Measurements from ENCODE around the gene GOLGA1.
"Not testable (repeated sequence)": the region's sequence is repeated elsewhere in the genome, so short reads cannot be mapped to it uniquely, and the experiment has no call there.

GOLGA1 gene

DNA sequence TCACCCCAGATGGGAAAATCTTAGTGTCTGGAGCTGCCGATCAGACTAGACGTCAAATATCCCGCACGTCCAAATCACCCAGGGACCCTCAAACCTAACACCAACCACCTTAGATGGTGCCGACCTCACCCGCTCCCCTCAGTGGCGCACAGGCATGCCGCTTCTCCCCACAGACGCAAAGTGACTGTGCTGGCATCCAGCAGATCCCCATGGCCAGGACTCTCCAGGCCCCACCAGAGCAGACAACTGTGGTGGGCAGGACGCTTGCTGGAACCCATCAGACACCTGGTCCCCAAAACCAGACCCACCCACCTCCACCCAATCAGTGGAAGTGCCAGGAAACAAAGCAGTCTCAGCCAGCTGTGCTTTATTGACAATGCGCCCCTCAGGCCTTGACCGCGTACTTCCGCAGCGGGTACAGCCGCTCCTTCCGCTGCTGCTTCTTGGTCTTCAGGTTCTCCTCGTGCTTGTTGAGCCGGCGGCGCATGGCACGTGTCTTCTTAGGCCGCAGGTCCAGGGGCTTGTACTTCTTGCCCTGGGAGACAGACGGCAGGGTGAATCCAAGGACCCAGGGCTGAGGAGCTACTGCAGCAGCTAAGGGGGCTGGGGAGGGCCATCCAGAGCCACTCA, 83.2 kb downstream of the GOLGA1 start:
- DNase-seq: no peak

- DNase-seq: peak; percentile 33 to 53
These were observed 84.7 kb downstream of the GOLGA1 start for GRCh38 chr9:124855944-124856765.

GRCh38 chr9:124855566-124855943, 85.3 kb downstream of the GOLGA1 start:
- no peak for DNase-seq

DNA sequence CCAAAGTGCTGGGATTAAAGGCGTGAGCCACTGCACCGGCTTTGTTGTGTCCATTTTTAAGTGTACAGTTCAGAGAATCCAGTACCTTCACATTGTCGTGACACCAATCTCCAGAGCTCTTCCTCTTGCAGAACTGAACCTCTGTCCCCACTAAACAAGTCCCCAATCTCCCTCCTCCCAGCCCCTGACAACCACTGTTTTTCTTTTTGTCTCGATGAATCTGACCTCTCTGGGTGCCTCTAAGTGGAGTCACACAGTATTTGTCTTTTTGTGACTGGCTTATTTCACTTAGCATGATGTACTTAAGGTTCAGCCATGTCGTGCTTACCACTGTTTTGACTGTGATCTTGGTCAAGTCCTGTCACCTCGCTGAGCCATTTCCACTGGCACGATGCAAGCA, 86.1 kb downstream of the GOLGA1 start:
- DNase-seq: no peak

- no peak for DNase-seq
These were observed 86.7 kb downstream of the GOLGA1 start for GRCh38 chr9:124854161-124854560.

DNA sequence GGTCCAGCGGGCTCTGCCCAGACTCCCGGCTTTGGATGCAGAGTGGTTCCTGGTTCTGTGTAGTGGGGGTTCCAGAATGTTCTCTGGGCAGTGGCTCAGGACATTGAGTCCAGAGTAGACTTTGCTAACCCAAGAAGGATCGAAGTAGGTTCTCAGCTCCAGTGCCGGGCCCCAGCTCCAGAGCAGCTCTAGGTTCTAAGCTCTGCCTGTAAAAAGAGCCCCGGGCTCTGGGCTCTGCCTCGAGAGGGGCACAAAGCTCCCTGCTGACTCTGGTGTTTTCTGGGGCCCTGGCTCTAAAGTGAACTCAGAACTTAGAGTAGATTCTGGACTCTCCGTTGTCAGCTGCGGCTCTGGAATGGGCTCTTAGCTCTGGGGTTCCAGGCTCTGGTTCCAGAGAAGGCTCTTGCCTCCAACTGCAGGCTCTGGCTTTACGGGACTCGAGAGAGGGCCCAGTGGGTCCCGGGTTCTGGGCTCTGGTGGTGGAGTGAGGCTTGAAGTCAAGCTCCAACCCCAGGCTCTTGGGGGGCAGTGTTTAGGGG, 87.2 kb downstream of the GOLGA1 start:
- DNase-seq: no peak

DNA sequence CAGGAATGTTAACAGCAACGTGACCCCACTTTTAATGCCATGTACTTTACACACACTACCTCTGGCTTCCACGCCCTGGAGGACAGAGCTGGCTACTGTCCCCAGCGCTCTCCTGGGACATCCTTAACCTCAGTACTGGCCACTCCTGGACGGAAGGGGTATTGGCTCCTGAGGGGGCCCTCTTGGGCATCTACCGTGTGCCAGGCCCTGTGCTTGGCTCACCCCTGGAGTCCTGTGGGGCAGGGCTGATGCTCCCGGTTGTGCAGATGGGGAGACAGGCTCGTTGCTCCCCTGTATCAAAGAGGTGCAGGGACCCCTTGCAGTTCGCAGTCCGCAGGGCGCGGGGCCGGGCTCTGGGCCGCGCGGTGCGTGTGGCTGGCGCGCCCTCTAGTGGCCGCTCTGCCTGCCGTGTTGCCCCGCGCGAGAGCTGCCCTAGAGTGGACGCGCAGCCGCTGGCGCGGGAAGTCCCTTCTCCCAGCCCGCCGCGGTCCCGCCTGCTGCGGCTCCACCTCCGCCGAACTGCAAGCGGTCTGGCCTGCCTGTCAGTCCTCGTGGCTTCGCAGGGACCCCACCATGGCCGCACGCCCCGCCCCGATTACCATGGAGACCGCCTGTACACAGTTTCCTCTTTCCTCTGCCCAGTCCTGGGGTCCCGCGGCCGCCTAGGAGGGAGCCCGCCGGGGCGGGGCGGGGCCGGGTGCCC, 87.9 kb downstream of the GOLGA1 start, which contains the start of gene WDR38:
Gene WDR38 (plus strand): TSS at position 632 of the 703 bp plus-strand sequence. CDS start 72 bp downstream, outside the sequence.
- DNase-seq: peak; percentile 76 to 80

DNA sequence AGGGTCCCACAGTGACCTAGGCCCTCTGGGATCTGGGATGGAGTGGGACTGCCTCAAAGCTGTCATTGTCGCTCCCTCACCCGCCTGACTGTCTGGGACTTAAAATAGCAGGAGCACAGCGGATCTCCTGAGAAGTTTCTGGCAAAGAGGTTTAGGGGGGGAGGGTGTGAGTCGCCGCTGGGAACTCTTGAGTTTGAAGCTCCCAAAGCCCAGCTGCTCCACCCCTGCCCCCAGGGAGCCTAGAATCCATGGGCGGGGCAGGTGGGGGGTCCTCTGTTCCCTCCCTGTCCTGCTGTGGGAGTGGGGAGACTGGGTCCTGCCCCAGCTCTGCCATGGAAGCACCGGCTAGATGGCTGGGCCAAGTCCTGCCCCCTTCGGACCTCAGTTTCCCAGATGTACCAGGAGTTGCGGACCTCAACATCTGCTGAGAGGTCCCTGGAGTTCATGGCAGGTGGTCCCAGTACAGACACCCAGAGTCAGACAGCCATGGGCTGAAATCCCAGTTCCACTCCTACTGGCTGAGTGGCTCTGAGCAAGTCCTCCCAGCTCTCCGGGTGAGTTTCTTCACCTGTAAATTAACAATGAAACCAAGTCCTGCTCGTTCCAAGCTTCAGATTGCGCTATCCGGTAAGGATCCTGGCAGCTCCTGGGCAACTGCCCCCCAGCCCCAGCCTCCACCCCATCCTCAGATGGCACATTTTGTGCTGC, 88.6 kb downstream of the GOLGA1 start:
- no peak for DNase-seq

DNA sequence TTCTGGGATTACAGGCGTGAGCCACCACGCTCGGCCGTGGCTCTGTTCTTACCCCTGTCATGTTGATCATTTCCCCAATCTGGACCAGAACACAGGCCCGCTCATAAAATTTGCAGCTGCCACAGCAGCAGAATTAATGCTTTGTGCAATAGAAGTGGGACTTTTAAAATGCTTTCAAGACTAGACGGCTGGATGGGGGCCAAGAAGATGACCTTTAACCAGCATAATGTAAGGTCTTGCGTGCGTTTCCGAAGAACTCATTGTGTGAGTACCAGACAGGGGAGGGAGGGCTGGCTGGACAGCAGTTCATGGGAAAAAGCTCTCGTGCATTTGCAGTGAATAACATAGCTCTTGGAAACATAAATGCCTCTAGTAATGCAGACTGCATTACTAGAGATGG, 91.1 kb downstream of the GOLGA1 start:
- DNase-seq: no peak

DNA sequence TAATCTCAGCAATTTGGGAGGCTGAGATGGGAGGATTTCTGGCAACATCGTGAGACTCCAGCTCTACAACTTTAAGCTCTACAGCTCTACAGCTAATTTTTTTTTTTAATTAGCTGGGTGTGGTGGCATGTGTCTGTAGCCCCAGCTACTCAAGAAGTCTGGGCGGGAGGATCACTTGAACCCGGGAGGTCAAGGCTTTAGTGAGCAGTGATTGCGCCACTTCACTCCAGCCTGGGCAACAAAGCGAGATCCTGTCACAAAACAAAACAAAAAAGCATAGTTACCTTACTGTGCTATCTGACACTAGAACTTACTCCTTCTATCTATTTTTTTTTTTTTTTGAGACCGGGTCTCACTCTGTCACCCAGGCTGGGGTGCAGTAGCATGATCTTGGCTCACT, 93.9 kb downstream of the GOLGA1 start:
- no peak for DNase-seq

DNA sequence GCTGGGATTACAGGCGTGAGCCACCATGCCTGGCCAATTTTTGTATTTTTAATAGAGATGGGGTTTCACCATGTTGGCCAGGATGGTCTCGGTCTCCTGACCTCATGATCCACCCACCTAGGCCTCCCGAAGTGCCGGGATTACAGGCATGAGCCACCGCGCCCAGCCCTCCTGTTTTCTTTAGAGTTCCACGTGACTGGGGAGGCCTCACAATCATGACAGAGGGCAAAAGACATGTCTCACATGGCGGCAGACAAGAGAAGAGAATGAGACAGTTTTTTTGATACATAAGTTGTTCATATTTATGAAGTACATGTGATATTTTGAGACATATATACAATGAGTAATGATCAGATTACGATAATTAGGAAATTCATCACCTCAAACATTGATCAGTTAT, 94.4 kb downstream of the GOLGA1 start:
- not testable (repeated sequence) for DNase-seq

DNA sequence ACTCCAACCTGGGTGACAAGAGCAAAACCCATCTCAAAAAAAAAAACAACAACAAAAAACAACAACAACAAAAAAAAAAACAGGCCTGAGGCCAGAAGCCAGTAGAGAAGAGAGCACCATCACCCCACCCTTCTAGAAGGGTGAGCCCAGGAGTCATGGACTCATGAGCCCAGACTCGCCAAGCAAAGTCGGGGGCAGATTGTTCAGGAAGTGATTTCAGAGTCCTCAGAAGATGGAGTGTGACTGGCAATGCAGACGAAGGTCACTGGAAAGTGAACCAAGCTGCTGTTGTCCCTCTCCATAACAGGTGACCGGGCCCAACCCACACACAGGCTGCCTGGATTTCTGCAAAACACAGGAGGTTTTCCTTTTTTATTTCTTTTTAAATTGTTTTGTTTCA, 96.6 kb downstream of the GOLGA1 start:
- no peak for DNase-seq

DNA sequence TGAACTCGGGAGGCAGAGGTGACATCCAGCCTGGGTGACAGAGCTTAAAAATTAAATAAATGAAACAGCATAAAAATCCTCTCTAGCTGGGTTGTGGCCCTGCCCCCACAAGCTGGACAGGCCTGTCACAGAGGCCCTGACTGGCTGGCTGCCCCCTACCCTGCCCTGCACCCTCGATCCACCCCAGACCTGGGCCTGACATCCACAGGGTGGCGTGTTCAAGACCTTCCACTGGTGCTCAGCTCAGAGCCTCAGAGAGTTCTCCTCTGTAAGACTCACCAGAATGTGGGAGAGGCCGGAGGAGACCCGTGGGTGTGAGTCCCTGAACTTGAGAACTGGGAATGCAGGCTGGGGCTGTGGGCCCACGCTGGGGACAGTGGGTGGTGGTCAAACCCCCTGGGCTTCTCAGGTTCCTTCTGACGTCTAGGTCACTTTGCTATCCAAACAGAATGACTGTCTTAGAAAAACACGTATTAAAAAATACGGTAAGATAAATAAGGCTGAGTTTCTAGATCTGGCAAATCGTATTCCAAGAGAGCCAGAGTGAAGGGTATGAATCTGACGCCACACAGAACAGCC, 97.3 kb downstream of the GOLGA1 start:
- DNase-seq: no peak

DNA sequence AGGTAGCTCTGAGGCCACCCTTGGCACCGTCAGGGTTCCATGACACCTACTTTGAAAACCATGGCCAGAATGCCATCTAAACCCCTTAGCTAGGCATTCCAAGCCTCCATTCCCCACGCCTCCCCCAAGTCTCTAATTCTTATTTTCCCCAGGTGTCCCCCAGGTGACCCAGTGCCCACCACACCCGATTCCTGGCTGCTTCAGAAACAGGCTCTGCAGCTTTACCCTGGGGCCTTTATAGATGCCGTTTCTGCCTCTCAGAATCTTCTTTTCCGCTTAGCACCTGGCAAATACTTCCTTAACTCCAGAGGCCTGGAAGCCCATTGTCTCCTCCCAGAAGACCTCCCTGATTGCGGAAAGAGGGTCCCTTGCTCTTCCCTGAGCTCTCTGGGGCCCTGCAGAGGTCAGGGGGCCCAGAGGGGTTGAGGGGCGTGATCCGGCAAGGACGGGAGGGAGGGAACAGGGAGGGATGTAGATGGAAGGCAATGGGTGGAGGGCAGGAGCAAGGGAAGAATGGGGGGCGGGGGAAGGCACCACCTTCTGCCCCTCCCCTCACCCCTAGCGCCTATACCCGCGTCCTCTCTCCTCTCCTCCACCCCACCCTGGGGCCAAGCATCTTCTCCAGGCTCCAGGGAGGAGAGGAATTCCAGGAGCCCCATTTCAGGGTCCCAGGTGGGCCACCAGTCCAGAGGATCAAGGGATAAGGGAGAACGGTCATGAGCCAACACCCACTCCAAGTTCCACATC, 99.6 kb downstream of the GOLGA1 start:
- no peak for DNase-seq

DNA sequence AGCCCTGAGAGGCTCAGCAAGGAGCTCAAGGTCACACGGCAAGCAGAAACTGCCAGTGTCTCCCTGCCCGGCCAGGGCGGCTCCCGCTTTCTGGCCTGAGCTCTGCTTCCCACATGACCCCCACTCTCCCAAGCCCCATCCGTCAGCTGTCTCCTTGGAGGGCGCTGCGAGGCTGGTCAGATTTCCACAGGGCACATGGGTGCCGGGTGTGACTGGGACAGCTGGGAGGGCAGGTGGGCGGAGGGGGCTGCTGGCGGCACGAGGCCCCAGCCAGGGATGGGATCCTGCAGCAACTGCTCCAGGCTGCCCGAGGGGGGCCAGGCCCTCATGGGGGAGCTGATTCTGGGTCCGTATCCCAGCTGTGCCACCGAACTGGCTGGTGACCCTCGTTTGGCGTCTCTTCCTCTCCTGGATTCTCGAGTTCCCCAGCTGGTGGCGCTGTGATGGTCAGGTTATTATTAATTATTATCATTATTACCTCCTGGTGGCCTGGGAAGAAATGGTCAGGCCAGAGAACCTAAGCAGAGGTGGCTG, 100.5 kb downstream of the GOLGA1 start:
- no peak for DNase-seq

DNA sequence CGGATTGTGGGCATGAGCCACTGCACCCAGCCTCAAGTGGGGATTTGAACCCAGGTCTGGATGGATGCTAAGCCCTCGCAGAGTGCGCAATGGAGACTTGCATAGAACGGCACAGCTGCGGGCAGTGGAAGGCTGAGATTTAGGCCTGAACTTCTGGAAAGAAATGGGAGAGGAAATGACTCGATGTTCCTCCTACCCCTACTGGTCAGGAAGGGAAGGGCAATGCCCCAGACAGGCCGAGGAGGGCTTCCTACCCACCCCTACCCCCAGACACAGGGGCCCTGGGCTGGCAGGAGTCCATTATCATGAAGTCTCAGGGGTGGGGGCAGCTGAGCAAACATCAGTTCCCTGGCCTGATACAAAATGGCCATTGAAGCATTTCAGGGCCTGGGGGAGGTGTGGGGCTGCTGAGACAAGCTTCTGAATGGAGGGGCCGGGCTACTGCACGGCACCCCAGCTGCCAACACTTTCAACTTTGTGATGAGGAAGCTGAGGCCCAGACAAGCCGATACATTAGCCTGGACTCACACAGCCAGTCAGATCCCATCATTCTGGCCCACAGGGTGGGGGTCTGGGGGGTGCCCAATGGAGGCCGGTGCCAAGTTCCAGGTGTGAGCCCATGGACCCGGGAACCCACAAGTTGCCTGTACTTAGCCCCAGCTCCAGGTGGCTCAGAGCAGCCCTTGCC, 101.1 kb downstream of the GOLGA1 start:
- no peak for DNase-seq

DNA sequence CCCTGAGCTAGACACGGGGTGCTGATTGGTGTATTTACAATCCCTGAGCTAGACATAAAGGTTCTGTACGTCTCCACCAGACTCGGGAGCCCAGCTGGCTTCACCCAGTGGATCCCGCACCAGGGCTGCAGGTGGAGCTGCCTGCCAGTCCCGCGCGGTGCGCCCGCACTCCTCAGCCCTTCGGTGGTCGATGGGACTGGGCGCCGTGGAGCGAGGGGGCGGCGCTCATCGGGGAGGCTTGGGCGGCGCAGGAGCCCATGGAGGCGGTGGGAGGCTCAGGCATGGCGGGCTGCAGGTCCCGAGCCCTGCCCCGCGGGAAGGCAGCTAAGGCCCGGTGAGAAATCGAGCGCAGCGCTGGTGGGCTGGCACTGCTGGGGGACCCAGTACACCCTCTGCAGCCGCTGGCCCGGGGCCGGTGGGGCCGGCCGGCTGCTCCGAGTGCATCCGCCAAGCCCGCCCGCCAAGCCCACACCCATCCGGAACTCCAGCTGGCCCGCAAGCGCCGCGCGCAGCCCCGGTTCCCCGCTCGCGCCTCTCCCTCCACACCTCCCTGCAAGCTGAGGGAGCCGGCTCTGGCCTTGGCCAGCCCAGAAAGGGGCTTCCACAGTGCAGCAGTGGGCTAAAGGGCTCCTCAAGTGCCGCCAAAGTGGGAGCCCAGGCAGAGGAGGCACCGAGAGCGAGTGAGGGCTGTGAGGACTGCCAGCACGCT, 102.2 kb downstream of the GOLGA1 start:
- DNase-seq: not testable (repeated sequence)

- DNase-seq: not testable (repeated sequence)
These were observed 102.8 kb downstream of the GOLGA1 start for GRCh38 chr9:124838132-124838531.

GRCh38 chr9:124835026-124835557, 105.8 kb downstream of the GOLGA1 start:
- DNase-seq: no peak

- DNase-seq: no peak
These were observed 106.3 kb downstream of the GOLGA1 start for GRCh38 chr9:124834591-124834990.

Measured in activated CD4-positive, alpha-beta T cell treated with anti-CD3 and anti-CD28 coated beads, Interleukin-2, amount 50 U/mL, for 48 hours (primary cell).